CD4-positive, alpha-beta memory T cell (primary cell): Measurements from ENCODE around the gene CAP1. TPM values are rescaled to one million over a fixed set of nuclear protein-coding genes. Genes with fewer than 3 reads are reported as not detected.

ENCODE experiments used
- CTCF ChIA-PET: fragments of 350-600 bp; sonication (Branson Sonifier 250); formaldehyde crosslinking; loops from one replicate; lab custom pipeline; 2021; ENCODE audit warnings: inconsistent platforms; ENCODE audit not compliant: partially characterized antibody; lab: Charles Lee
- POLR2A ChIA-PET: fragments of 350-600 bp; sonication (Branson Sonifier 250); formaldehyde crosslinking; loops from one replicate; lab custom pipeline; 2021; ENCODE audit not compliant: partially characterized antibody; lab: Charles Lee
- DNase-seq, 5 donors: peaks; one replicate each; pipeline versions ENCODE4 v3.0.0 to v3.0.0-alpha.2; 2020 to 2022; ENCODE audit warnings: mixed read lengths in 1 of 5
- H3K27ac ChIP-seq: one replicate; pipeline ENCODE4 v1.7.0; 2013; ENCODE audit warnings: low read depth, low read length
- H3K27me3 ChIP-seq: 2 replicates; pipeline ENCODE4 v1.7.0; 2013; ENCODE audit warnings: mild to moderate bottlenecking, low read length, moderate library complexity; ENCODE audit not compliant: insufficient read depth
- H3K36me3 ChIP-seq: 2 replicates; pipeline ENCODE4 v1.7.0; 2013; ENCODE audit warnings: mild to moderate bottlenecking, low read length, moderate library complexity; ENCODE audit not compliant: insufficient read depth
- H3K4me1 ChIP-seq: 2 replicates; pipeline ENCODE4 v1.7.0; 2013; ENCODE audit warnings: mild to moderate bottlenecking, low read length, moderate library complexity; ENCODE audit not compliant: insufficient read depth
- H3K4me3 ChIP-seq, 2 donors: one replicate each; pipeline ENCODE4 v1.7.0; 2013; ENCODE audit warnings: low read length in 2 of 2, mild to moderate bottlenecking in 1 of 2
- H3K9me3 ChIP-seq, 2 donors: one replicate each; pipeline ENCODE4 v1.7.0; 2013; ENCODE audit warnings: low read length in 2 of 2, control low read depth in 1 of 2; ENCODE audit not compliant: control insufficient read depth in 1 of 2
- H3K27ac Mint-ChIP-seq, 7 donors: one replicate each; pipeline ENCODE4 v1.8.0; 2020 to 2021; ENCODE audit warnings: mixed read lengths in 7 of 7, mild to moderate bottlenecking in 6 of 7, inconsistent platforms in 3 of 7, moderate library complexity in 3 of 7
- H3K27me3 Mint-ChIP-seq, 2 donors: one replicate each; pipeline ENCODE4 v1.8.0; 2020 to 2021; ENCODE audit warnings: mixed read lengths in 2 of 2
- H3K36me3 Mint-ChIP-seq, 2 donors: one replicate each; pipeline ENCODE4 v1.8.0; 2020 to 2021; ENCODE audit warnings: mixed read lengths in 2 of 2, inconsistent platforms in 1 of 2, mild to moderate bottlenecking in 1 of 2
- H3K4me1 Mint-ChIP-seq, 4 donors: one replicate each; pipeline ENCODE4 v1.8.0; 2020 to 2021; ENCODE audit warnings: mixed read lengths in 4 of 4, mild to moderate bottlenecking in 1 of 4
- H3K4me3 Mint-ChIP-seq, 8 donors: one replicate each; pipeline ENCODE4 v1.8.0; 2020 to 2021; ENCODE audit warnings: mixed read lengths in 8 of 8, mild to moderate bottlenecking in 7 of 8, moderate library complexity in 6 of 8, inconsistent platforms in 3 of 8
- H3K9me3 Mint-ChIP-seq, 8 donors: one replicate each; pipeline ENCODE4 v1.8.0; 2020 to 2021; ENCODE audit warnings: mixed read lengths in 8 of 8, mild to moderate bottlenecking in 5 of 8, inconsistent platforms in 3 of 8, moderate library complexity in 1 of 8
- intact Hi-C: fragments of 100-400 bp; cut with micrococcal nuclease; formaldehyde crosslinking; loops from one replicate; pipeline ENCODE4 v1.15.1; 2023
- polyA plus RNA-seq, 2 donors: library from polyadenylated mRNA; unstranded; fragments of 300-500 nt; fragmentation: Illumina TruSeq; gene quantifications; one replicate each; pipeline ENCODE4 v1.2.3, GENCODE V29; 2021
- total RNA-seq, 2 experiments: library from RNA; stranded (reverse); gene quantifications; one replicate each; pipeline ENCODE4 v1.2.3, GENCODE V29; 2021

Gene CAP1
- total and polyA plus RNA-seq, 4 experiments from 2014 or later: 285 to 725 (median 467) TPM

DNA sequence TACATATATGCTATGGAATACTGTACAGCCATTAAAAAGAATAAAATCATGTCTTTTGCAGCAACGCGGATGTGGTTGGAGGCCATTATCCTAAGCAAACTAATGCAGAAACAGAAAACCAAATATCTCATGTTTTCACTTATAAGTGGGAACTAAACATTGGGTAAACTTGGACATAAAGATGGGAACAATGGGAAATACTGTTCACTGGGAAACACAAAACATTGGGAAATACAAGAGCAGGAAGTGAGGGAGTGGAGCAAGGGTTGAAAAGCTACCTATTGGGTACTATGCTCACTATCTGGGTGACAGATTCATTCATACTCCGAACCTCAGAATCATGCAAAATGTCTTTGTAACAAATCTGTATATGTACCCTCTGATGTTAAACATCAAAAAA, 73.9 kb downstream of the CAP1 start:
- peaks cover 0 to 40% (median 25%) of the 10 kb centered on the region in 8 donors for H3K9me3 Mint-ChIP-seq
- intact Hi-C loops: no loop called here

DNA sequence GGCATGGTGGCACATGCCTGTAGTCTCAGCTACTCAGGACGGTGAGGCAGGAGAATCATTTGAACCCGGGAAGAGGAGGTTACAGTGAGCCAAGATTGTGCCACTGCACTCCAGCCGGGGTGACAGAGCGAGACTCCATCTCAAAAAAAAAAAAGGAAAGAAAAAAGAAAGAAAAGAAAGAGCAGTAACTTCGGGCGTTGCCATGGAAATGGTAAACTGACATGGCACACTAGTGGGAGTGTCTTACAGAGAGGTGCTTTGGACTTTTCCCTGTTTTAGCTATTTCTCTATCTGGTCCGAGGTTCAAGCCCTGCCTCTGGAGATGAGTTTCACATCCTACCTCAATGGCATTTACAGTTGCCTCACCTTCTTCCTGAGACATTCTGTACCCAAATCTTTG, 79.6 kb downstream of the CAP1 start:
- CTCF ChIA-PET: interaction anchor here (3.0 kb wide), 1 partner anchor 24 kb away, joined by 9 read pairs; no protein-coding TSS in a partner anchor
- POLR2A ChIA-PET: no interaction called here
- Histone ChIP-seq H3K4me3 (no peak overlapping the region), H3K27ac (no peak overlapping the region), H3K9me3 (no peaks in the 10 kb centered on the region), H3K36me3 (no peaks in the 10 kb centered on the region), H3K4me1 (no peaks in the 10 kb centered on the region), H3K27me3 (no peaks in the 10 kb centered on the region)
- intact Hi-C loops: no loop called here
- Mint-ChIP-seq H3K27me3 (peaks cover 1 to 9% of the 10 kb centered on the region in 2 donors), H3K4me1 (no peaks in the 10 kb centered on the region), H3K9me3 (no peaks in the 10 kb centered on the region), H3K27ac (no peak overlapping the region), H3K36me3 (no peaks in the 10 kb centered on the region), H3K4me3 (no peak overlapping the region)
- DNase-seq: no peak

More for the DNA sequence above, 73.9 kb downstream of the CAP1 start:
- Histone ChIP-seq H3K36me3 (no peaks in the 10 kb centered on the region), H3K9me3 (peaks cover 0 to 4% of the 10 kb centered on the region in 2 donors), H3K4me1 (no peaks in the 10 kb centered on the region), H3K27me3 (no peaks in the 10 kb centered on the region), H3K27ac (no peak overlapping the region), H3K4me3 (no peak overlapping the region)
- H3K36me3 Mint-ChIP-seq: peaks cover 9 to 12% of the 10 kb centered on the region in 2 donors
- CTCF ChIA-PET: interaction anchor here (0.7 kb wide), 1 partner anchor 225 kb away, joined by 3 read pairs; no protein-coding TSS in a partner anchor
- POLR2A ChIA-PET: no interaction called here
- no peak for DNase-seq
- peaks cover 25 to 35% of the 10 kb centered on the region in 2 donors for H3K27me3 Mint-ChIP-seq
- no peak overlapping the region for H3K27ac Mint-ChIP-seq
- H3K4me1 Mint-ChIP-seq: no peaks in the 10 kb centered on the region
- no peak overlapping the region for H3K4me3 Mint-ChIP-seq

Other genes starting within 250 kb of the CAP1 start
- gene TRIT1, start 157.2 kb upstream of the CAP1 start, total RNA-seq: 10 to 100 TPM; 15.8 to 20.8 TPM
- 10 to 100 TPM in 1 of 2 donors, 1 to 10 TPM in 1; 5.7 to 10.3 TPM for gene TRIT1, start 157.2 kb upstream of the CAP1 start, polyA plus RNA-seq
- under 1 TPM; 0.19 to 0.20 TPM for gene MYCL, start 138.8 kb upstream of the CAP1 start, total RNA-seq
- not detected for gene MYCL, start 138.8 kb upstream of the CAP1 start, polyA plus RNA-seq
- under 1 TPM; 0.38 to 0.42 TPM for gene MFSD2A, start 85.6 kb upstream of the CAP1 start, total RNA-seq
- gene MFSD2A, start 85.6 kb upstream of the CAP1 start, polyA plus RNA-seq: under 1 TPM; 0.44 to 0.70 TPM
- 10 to 100 TPM; 56.7 to 64.8 TPM for gene PPT1, start 56.5 kb downstream of the CAP1 start, total RNA-seq
- 100 to 1,000 TPM; 175 to 292 TPM for gene PPT1, start 56.5 kb downstream of the CAP1 start, polyA plus RNA-seq
- 10 to 100 TPM; 23.0 to 23.4 TPM for gene RLF, start 120.7 kb downstream of the CAP1 start, total RNA-seq
- 1 to 10 TPM; 7.6 to 9.9 TPM for gene RLF, start 120.7 kb downstream of the CAP1 start, polyA plus RNA-seq
- under 1 TPM in 1 of 2 experiments, not detected in 1; 0.47 TPM for gene TMCO2, start 207.2 kb downstream of the CAP1 start, total RNA-seq
- gene TMCO2, start 207.2 kb downstream of the CAP1 start, polyA plus RNA-seq: not detected
- gene ZMPSTE24, start 217.5 kb downstream of the CAP1 start, total RNA-seq: 10 to 100 TPM; 19.7 to 21.0 TPM
- gene ZMPSTE24, start 217.5 kb downstream of the CAP1 start, polyA plus RNA-seq: 10 to 100 TPM; 27.1 to 44.1 TPM